Esophagus mucosa (tissue), 1 donor: Measurements from ENCODE around the gene SSTR4. TPM values are rescaled to one million over a fixed set of nuclear protein-coding genes. Genes with fewer than 3 reads are reported as not detected.
"Not testable (repeated sequence)": the region's sequence is repeated elsewhere in the genome, so short reads cannot be mapped to it uniquely, and the experiment has no call there.

ENCODE experiments used
- ATAC-seq: fragments of 200-7000 bp; cut with Tn5 transposase; one replicate; pipeline ENCODE4 v1.9.1; 2020
- total RNA-seq: library from RNA; stranded (reverse); gene quantifications from one replicate; pipeline ENCODE4 v1.2.4, GENCODE V29; 2023
- donor health status: DM: yes; HTN: yes; CAD: no.

SSTR4 gene, protein sequence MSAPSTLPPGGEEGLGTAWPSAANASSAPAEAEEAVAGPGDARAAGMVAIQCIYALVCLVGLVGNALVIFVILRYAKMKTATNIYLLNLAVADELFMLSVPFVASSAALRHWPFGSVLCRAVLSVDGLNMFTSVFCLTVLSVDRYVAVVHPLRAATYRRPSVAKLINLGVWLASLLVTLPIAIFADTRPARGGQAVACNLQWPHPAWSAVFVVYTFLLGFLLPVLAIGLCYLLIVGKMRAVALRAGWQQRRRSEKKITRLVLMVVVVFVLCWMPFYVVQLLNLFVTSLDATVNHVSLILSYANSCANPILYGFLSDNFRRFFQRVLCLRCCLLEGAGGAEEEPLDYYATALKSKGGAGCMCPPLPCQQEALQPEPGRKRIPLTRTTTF
- total RNA-seq: not detected

DNA sequence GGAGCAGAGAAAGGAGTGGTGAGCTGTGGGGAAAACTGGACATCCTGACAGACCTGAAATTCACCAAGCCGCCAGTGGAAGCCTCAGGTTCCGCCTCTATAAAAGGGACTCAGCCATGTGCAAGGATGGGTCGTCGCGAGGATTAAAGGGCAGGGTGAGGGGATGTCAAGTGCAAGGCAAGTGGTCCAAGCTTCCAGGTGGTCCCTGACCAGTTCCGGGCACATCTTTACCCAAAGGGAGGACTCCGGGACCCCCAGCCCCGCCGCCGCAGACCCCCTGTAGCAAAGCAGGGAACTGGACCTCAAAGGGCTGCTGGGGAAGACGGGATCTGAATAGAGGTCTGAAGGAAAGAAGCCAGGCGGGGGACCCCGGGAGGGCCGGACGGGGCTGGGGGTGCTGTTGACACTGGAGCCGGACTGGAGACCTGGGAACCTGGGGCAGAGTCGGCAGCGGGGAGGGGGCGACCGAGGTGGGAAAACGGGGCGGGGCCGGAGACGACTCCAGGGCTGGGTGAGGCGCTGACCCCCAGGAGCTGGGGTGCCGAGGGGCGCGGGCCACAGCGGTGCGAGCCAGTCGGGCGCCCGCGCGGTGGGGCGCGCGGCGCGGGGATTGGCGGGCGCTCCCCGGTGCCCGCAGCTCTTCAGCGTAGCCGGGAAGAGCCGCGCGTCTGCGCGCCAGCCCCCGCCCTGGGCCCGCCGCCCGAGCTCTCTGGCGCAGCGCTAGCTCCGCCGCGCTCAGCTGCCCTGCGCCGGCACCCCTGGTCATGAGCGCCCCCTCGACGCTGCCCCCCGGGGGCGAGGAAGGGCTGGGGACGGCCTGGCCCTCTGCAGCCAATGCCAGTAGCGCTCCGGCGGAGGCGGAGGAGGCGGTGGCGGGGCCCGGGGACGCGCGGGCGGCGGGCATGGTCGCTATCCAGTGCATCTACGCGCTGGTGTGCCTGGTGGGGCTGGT lies at the start of gene SSTR4:
TSS of gene SSTR4 (plus strand) at position 592 of the 951 bp plus-strand sequence. CDS start at position 764, 172 bp downstream.
- peak; percentile 7 for ATAC-seq

DNA sequence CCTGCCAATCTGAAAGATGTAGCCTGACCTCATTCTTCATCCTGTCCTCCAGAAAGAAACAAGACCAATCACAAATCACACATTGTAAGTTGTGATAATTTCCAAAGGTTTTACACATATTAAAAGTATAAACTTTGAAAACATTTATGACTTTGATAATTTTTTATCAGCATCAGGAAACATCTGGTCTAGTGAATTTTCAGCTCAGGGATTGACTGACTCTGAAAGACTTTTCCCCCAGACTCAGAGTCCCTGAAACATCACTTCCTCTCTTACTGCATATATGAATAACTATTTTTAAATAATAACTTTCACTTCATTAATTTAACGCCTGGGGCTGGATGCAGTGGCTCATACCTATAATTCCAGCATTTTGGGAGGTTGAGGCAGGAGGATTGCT lies 48.5 kb upstream of the SSTR4 start:
- ATAC-seq: no peak

DNA sequence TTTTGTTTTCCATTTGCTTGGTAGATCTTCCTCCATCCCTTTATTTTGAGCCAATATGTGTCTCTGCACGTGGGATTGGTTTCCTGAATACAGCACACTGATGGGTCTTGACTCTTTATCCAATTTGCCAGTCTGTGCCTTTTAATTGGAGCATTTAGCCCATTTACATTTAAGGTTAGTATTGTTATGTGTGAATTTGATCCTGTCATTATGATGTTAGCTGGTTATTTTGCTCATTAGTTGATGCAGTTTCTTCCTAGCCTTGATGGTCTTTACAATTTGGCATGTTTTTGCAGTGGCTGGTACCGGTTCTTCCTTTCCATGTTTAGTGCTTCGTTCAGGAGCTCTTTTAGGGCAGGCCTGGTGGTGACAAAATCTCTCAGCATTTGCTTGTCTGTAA lies 43.7 kb upstream of the SSTR4 start:
- not testable (repeated sequence) for ATAC-seq

DNA sequence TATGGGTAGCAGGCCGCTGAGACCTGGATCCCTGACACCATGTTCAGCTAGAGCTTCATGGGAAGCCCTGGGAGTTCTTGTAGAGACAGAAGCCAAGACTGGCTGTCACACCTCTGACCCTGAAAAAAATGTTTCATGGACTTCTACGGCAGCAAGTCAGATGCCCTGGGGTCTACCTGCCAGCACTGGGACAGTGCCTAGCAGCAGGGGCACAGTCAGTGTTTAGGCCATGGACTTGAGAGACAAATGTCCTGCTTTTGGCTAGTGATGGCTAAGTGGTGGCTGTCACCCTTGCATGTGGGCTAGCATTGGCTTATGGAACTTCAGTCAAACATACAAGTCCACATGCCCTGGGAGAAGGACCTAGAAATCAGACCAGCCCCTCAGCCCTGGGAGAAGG lies 41.3 kb upstream of the SSTR4 start:
- no peak for ATAC-seq

DNA sequence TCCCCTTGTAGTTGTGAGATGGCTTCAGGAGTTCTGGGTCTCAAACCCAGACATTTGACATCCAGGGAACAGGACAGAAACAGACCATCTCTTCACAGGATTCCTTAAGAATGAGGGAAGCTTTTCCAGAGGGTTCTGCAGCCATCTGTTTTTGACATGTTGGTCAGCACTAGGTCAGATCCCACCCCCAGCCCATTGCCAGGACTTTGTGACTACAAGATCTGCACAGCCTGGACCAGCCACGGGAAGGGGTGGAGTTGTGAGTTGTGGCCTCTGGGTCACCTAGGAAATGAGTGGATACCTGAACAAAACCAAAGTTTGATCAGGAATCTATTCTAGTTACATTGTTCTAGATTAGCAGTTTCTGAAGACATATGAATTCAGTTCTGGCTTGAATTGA lies 39.2 kb upstream of the SSTR4 start:
- ATAC-seq: no peak

DNA sequence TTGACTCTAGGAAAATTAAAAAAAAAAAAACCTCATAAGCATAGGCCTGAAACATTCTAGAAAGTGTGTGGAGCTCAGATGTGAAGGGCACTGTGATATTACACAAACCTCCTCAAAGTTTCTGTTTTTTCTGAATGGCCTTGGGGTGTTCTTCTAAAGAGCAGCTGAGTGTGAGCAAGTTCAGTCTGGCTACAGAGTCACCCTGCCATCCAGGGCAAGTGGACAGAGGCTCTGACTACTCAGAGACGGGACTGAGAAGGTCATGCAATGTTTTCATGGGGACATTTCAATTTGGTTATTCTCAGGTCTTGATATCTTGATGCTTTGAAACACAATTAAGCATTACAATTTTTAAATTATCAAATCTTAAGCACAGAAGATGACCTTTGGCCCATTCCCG lies 36.6 kb upstream of the SSTR4 start:
- ATAC-seq: no peak

DNA sequence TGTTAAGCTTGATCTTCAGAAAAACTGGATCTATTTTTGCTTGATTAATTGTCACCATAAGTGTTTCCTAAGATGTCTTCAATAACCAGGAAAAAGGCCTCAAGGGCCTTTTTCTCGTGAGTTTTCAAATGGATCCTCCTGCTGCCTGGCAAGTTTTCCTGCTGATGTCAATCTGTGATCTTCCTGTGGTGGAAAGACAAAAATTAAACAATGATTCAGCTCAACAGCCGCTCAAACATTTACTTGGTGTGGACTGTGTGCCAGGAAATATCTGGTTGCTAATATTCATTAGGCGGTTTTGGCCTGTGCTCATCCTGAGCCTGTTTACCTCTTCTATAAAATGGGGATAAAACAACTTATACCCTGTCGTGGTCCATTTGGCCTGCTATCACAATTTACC lies 35.4 kb upstream of the SSTR4 start:
- ATAC-seq: no peak

DNA sequence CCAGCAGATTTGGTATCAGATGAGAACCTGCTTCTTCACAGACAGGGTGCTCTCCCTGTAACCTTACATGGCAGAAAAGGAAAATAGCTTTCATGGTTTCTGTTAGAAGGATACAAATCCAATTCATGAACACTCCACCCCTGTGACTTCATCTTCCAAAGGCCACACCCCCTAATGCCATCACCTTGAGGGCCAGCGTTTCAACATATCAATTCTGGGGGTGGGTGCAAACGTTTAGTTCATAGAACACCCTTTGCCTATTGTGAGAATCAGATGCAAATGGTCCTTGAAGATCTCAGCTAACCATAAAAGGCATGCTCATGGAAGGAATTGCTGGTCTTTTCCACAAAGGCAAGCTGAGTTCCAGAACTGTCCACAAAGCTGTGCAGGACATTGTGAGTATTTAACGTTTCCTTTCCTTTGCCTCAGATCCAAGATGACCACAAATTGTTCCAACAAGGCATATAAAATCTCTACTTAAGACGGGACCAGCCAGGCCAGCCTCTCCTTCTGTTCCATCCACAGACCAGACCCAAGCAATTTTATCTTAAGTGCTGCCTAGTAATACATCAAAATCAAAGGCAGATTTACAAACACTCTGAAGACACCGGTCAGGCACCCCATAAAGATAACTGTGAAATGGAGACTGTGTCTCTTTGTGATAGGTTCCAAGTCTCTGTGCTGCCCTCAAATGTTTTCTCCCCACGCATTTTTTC lies 34.7 kb upstream of the SSTR4 start:
- ATAC-seq: no peak

DNA sequence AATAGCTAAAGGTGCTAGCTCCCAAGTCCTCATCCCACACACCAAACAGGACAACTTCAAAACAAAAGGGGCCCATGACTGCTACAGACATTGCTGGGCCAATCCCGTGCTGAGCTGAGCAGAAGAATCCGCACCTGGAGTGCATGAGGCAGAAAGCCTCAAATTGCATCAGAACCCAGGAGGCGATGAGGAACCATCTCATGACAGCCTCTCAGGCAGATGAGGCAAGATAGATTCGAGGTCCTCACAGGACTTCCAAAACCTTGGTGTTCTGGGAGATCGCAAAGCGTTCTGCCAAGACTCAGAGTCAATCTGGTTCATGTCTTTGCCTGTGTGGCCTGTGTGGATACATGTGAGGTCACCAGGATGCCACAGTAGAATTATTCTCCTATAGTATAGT lies 32.8 kb upstream of the SSTR4 start:
- ATAC-seq: no peak

DNA sequence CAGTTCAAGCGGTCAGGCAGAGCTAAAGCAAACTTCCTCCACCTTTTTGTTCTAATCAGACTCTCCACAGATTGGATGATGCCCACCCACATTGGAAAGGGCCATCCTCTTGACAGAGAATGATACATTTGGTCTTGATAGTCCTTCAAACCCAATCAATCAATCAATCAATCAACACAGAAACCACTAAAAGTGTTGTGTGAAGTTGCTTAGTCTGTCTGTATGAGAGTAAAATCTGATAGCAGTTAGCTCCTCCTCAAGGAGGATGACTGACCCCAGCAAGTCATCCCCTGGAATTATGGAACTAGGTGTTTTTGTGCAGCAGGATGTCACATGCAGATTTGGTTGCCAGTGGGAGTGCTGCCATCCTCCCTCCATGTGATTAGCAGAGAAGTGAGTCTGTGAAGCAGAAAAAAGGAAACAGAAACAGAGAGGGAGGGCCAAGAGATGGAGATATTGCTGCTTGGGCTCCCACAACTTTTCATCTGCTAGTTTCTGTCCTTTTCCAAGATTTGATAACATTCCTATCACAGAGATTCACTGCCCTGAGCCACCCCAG lies 32.0 kb upstream of the SSTR4 start:
- ATAC-seq: no peak

DNA sequence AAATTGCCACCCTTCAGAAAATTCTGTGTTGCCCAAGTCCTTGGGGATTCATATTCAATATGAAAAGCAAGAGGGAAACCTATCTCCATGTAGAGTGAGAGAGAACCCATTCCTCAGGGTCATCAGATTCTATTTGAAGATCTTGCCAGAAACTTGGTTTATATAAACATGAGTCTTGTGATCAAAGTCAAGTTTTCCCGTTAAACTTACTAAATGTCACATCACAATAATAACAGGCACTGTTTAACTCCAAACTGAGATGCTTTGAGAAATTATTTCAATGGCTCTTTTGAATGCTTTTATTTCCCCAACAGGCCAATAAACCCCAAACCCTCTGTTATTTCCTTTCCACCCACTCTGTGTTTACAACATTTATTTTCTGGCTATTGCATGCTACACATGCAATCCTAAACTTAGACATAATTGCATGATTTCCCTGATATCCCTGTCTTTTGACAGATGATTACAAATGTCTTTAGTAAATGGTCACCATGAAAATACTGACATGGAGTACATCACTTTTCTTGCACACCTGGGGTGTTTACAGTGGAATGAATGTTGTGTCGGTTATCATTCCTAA lies 31.1 kb upstream of the SSTR4 start:
- no peak for ATAC-seq

DNA sequence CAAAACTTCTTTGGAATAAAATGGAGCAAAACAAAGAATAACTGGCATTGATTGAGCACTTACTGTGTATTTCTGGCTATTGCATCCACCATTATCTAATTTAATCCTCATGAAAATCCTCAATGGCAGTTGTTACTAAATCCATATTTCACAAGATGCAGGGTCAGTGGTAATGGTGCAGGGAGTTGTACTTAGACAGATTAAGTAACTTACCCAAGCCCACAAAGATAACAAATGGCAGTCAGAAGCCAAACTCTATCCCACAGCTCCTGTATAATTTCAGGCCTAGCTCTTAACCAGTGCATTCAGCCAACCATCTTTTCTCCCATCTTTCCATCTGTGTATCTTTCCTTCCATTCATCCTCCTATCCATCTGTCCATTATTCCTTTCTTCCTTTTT lies 29.3 kb upstream of the SSTR4 start:
- no peak for ATAC-seq

DNA sequence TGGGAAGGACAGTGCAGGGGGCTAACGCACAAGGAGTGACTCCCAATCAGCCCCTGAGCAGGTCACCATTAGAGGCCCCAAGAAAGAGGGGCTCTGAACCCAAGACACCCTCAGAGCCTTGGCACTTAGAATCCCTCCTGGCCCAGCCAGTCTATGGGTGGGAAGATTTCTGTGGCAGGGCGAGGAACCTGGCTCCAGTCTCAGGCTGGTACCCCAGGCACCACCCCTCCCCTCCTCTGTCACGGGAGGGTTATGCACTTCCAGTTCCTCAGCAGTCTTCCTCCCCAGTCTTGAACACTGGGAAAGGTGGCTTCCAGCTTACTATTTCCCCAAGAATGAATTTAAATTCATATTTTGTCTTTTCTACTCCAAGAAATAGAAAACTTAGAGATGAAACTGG lies 27.6 kb upstream of the SSTR4 start:
- no peak for ATAC-seq

DNA sequence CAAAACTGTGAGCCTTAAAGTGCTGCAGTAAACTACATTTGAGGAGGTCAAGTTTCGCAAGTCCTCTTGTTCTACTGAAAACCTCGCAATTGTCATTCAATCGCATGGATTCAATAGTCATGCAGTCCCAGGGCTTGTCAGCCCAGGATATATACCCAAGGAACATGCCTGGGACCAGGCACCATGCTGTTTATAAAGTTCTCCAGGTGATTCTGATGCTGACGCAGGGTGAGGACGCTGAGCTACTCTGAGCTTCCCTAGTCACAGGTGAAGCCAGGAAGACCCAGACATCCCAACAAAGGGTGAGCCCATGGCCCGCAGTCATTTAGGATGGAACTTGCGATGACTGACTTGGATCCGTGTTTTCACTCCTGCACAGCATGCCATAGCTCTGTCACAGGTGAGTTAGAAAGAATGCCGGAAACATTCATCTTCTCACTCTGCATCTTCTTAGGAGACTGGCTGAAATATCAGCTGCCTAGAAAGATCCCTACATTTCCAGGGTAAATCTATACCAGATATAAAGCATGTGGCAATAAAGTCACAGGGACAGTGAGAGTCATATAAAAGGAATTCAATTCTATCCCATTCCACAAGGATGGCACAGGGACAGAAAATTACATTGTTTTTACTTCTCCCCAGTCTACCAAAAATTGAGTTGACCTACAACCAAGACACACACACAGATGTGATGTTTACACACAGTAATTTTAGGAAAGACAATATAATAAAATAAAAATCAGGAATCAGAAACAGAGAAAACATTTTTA lies 27.0 kb upstream of the SSTR4 start:
- no peak for ATAC-seq

DNA sequence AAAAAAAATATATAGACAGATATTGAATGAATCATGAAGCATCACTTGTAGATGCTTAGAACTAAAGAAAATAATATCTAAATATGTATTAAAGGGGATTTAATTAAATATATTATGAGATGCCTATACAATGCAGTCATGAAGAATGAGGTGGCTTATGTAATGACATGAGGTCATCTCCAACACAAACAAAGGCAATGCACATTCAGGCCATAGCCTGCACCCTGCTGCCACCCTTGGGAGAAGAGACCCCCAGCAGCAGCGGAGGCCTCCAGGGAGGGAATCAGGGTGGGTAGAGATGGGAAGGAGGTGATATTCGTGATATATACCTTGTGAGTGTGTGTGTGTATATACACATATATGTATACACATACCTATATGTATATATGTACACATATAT lies 26.4 kb upstream of the SSTR4 start:
- ATAC-seq: no peak

DNA sequence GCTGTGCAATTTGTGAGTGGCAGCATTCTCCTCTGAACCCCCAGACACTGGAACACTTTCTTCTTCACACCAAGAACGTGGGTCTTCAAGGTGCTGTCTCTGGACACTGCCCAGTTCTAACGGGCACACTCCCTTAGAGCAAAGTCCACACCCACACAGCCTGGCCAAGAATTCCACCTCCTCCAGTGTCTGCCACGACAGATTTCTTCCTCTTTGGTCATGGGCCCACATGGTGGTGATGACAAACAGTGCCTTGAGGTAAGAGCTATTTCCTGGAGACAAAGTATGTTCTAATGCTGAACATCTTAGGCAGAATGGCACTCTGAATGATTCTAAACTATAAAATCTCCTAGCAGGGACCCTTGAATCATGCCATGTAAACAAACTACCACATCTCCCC lies 25.5 kb upstream of the SSTR4 start:
- peak; percentile 57 for ATAC-seq

DNA sequence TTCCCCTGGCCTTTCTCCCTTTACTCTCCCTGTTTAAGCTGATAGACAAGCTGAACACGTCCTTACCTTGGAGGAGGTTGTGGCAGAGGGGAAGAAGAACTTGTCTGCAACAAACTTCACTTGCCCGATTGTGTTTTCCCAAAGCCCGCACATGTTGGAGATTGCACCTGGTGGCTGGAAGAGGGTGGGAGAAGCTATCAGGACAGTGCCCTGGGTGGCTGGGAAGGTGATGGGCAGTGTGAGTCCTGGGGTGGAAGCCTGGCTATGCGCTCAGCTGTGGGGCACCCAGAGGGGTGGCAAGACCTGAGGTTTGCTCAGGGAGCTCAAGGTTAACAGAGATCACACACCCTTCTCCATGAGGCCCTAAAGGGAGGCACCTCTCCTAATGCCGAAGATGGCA lies 25.0 kb upstream of the SSTR4 start:
- no peak for ATAC-seq

DNA sequence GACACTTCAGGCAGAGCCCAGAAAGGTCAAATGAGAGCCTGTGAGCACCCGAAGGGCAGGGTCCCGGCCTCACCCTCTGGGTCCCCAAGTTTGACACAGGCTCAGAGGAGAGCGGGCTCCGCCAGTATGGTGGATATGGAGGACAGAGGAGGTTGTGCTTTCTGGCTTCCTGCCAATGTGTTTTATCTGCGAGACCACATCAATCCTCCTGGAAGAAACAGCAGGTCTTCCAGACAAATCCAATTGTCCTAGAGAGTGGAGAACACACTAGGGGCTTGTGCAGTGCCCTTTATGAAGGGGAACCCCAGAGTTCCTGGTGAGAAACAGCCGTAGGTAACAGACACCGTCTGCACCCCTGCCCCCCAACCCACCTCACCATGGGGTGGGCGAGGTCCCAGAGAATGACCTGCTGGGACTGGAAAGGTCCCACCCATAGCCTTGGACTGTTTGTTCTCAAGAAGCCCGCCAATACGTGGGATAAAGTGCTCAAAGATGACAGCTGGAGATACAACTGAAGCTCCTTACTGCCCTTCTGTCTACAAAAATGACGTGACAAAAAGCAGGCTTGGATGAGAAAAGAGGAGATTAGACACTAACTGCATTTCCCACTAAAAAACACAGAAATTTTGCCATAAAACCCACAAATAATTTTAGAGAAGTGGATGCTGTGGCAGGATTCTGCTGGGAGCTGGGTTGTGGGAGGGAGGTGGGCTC lies 23.9 kb upstream of the SSTR4 start:
- no peak for ATAC-seq

DNA sequence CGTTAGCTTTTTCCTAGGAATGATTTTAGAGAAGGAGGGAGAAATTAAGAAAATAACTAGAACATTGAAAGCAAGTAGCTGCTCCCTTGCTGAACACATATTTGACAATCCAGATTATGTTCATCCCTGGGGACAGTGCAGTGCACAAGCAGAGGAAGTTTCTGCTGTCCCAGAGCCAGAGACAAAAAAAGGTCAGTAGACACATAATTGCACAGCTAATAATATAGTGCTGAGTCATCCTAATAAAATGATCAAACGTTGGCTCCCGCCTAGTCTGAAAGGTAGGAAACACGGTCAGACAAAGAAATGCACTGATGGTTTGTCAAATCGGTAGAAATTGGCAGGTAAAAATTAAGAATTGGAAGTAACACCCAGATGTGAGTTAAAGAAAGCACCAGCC lies 21.7 kb upstream of the SSTR4 start:
- no peak for ATAC-seq

DNA sequence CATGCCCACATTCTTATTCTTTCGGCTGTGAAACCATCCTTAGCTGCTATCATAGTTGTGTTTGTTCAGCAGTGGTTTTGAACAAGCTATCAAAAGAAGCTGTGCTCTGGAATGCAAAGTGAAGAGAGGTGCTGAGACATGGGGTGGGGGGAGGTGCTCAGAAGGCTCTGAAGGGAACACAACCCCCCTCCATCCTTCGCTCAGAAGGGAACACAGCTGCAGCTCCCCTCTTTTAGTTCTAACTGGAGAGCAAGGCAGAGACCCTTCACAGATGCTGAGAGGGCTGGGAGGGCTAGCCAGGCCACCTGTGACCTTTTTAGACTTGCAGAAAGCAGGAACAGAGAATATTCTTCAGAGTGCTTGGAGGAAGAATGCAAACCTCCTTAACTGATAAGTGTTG lies 17.6 kb upstream of the SSTR4 start:
- no peak for ATAC-seq

DNA sequence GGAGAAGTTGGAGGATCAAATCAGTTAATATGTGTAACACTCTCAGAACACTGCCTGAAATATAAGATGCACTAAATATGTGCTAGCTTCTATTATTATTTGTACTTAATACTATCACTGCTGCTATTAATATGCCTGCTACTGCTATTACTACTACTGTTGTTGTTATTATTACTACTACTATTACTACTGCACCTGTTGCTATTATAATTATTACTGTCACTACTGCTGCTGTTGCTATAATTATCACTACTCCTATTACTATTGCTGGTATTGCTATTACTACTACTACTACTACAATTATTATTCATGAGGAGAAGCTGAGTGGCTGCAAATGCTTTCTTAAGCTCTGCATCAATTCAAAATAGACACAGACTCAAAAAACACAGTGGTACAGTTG lies 16.7 kb upstream of the SSTR4 start:
- no peak for ATAC-seq
